GM21786 (cell line): ENCODE measurements around the gene ANO2.

Experiments used
- ATAC-seq: cut with Tn5 transposase; IDR thresholded peaks from one replicate; pipeline ENCODE4 v1.9.1; 2021; ENCODE audit not compliant: unreplicated experiment

ANO2 gene

DNA sequence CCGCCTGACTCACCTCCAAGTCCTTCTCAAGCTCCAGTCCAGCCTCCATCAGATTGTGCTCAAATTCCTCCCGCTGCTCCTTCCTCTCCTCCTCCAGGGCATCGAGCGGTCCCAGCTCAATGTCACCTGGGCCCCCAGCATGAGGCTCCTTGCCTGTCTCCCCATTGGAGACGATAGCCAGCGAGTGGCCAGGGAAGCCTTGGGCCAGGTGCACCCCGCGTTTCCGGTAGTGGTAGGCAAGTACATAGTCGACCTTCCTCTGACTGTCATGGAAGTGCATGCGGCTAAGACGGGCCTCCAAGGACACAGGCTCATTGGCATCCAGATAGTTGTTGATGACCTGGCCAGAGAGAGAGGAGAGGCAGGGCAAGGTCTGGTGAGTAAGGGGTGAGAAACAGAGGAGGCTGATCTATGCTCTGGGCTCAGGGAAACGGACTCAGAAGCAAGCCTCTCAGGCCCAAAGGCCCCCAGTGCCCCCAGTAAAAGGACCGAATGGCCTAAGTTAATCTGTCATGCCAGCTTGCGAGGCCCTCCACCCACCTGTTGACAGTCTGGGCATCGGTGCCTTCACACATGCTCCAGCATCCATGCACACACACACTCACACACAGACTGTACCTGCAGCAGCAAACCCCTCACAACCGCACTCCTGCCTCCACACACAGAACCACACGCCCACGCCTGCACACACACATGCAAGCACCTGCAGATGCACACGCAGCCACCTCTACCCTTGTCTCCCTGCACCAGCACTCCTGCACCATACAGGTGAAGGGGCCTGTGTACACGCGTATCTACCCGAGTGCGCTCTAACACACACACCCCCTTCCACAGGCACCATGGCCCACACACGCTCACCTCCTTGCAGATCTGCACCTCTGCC, 23.8 kb downstream of the ANO2 start:
- no peak for ATAC-seq

DNA sequence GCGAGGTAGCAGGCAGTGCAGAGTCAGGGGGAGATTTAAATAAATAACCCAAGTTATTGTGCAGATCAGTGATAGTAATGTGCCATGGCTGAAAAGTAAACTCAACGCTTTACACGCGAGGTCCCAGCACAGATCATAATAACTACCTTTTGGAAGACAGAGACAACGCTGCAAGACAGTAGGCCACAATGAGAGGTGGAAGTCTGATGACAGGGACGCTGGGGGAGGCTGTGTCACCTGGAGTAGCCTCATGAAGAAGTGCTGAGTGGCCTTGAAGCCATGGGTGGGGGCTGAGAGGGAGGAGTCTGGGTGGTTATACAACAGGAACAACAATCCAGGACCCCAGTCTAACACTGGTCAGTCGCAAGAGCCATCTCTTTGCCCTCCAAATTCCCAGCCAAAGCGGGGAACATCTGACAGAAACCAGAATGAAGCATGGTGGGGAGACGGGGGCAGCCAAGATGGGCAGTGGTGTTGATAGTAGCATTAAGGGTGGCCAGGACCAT, 28.2 kb downstream of the ANO2 start:
- ATAC-seq, result no peak

GRCh38 chr12:5915511-5915910, 29.5 kb downstream of the ANO2 start:
- ATAC-seq, result no peak

GRCh38 chr12:5914387-5915149, 30.5 kb downstream of the ANO2 start:
- no peak for ATAC-seq

DNA sequence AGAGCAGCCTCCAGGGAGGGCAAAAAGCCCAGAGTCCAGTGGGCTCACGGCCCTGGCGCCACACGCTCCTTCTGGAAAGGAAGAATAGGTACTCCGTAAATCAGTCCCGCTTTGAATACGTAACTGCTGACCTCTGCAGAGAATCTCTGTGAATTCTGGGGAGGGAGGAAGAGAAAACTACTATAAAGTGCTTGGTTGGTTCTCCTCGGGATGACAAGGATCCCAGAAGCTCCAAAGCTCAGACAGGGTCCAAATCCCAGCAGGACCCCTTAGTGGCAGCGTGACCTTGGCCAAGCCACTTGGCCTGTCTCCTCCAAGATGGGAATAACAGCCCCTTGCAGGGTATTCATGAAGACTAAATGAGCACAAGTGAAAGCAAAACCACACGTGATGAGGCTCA, 31.7 kb downstream of the ANO2 start:
- ATAC-seq, result no peak

GRCh38 chr12:5912437-5913334, 32.4 kb downstream of the ANO2 start:
- no peak for ATAC-seq

DNA sequence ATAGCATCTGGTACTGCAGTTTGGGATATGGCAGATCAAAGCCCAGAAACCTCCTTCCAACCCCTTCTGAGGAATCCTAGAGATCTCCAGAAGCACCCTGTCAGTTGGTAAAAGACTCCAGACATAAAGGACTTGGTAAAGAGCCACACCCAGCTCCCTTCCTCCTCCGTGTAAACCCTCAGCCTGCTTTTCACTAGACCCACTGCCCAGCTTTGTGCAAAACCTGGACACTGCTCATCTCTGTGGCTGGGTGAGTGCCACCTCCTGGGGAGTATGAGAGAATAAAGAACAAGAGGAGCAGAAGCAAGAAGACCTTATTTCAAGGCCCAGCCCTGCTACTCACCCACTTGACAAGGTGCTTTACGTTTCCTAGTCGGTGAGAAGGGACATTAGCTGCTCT, 33.0 kb downstream of the ANO2 start:
- ATAC-seq, result no peak

GRCh38 chr12:5910790-5911548, 34.1 kb downstream of the ANO2 start:
- ATAC-seq, result no peak

- no peak for ATAC-seq
These were observed 35.5 kb downstream of the ANO2 start for GRCh38 chr12:5909560-5909959.

GRCh38 chr12:5908251-5908650, 36.8 kb downstream of the ANO2 start:
- no peak for ATAC-seq

DNA sequence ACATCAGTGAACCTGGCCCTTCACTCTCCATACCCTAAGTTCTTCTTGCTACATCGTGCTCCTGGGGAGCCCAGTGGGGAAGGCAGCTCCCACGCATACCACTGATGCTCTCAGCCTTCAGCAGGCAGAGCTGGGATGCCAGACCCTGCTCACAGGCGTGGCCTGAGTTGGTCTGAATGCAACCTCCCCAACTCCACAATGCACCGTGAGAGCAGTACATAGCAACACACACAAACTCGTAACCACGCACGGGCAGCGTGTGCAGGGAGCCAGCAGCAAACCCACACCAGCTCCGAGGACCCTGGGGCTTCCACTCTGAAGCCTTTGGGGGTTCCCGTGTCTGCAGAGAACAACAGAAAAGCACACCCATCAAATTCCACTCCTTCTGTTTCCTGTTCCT, 37.3 kb downstream of the ANO2 start:
- no peak for ATAC-seq

DNA sequence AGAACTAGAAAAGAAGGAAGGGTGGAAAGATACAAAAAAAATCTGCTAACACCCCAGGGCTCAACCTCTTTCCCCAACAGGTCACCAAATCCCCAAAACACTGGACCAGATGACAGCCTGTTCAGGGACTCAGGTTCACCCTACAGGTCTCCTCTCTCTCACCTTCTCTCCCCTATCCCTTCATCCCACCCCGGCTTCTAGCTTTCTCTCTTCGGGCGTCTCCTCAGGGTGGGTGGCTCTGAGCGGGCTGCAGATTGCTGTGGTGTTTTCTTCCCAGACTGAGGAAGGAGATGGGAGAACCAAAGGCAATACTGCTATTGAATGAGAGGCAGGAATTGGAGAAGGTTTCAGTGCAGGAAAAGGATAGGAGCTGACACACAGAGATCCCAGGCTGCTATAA, 39.3 kb downstream of the ANO2 start:
- no peak for ATAC-seq

DNA sequence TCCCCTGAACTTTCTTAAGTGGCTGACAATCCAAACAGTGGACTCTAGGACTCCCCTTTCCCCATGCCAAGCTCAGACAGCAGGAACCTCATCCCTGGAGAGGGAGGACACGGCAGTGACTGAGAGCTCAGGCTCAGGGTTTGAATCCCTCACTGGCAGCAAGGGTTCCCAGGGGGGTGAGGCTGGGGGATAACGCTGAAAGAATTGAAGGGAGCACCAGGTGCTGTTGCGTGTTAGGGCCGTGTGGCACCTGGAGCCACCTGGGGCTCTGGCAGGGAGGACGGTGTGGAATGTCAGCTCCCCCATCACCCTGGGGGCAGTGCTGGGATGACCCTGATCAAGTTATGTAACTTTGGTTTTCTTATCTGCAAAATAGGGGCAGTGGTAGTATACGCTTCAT, 40.1 kb downstream of the ANO2 start:
- no peak for ATAC-seq

GRCh38 chr12:5904441-5904840, 40.6 kb downstream of the ANO2 start:
- no peak for ATAC-seq

GRCh38 chr12:5902736-5903135, 42.3 kb downstream of the ANO2 start:
- ATAC-seq, result no peak

GRCh38 chr12:5901416-5901815, 43.6 kb downstream of the ANO2 start:
- no peak for ATAC-seq

DNA sequence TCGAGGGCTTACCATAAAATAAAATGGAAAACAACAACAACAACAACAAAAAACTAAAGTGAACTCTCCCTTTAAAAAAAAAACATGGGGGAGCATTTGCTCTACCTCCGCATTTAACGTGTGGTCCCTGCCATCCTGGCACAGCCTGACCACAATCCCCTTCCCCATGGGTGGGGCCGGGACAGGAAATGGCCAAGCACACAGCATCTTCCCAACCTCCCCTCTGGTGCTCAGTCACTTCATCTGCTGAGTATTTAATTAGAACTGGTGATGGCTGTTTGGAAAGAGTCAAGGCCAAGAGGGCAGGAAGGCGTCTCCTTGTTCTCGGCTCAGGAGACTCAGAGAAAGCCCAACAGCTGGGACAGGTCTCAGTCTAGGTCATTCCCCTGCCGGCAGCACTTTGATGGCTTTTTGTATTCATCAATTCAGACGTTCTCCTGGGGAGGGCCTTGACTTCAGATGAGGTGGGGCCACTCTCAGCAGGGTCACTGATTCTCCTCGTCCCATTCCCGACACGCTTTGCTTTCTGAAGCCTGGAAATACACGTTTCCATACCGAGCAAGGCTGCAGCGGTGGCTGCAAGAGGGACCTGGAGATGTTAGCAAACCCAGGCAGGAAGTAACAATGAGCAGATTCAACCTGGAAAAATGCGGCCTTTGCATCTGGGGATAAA, 44.4 kb downstream of the ANO2 start:
- ATAC-seq, result no peak

GRCh38 chr12:5900076-5900475, 45.0 kb downstream of the ANO2 start:
- ATAC-seq, result no peak

GRCh38 chr12:5899675-5900074, 45.4 kb downstream of the ANO2 start:
- no peak for ATAC-seq

- ATAC-seq, result no peak
These were observed 46.2 kb downstream of the ANO2 start for GRCh38 chr12:5898874-5899273.
